Prostate gland (tissue), 2 donors: ENCODE data around the gene ACAD11.

Source experiments
- CTCF ChIP-seq, 4 experiments: fragments of 200-600 bp in 2 of 4; fragments of 450-650 bp in 2 of 4; sonication (generic) in 2 of 4; IDR thresholded peaks; 1 replicate in 3 of 4; 2 replicates in 1 of 4; pipeline ENCODE4 v1.5.1; 2016 to 2019; ENCODE audit warnings: antibody characterized with exemption in 4 of 4, mild to moderate bottlenecking in 2 of 4, moderate library complexity in 2 of 4
- POLR2AphosphoS5 ChIP-seq: sonication (generic); formaldehyde crosslinking; IDR thresholded peaks from one replicate; pipeline ENCODE4 v1.6.1; 2017; ENCODE audit warnings: antibody characterized with exemption

DNA sequence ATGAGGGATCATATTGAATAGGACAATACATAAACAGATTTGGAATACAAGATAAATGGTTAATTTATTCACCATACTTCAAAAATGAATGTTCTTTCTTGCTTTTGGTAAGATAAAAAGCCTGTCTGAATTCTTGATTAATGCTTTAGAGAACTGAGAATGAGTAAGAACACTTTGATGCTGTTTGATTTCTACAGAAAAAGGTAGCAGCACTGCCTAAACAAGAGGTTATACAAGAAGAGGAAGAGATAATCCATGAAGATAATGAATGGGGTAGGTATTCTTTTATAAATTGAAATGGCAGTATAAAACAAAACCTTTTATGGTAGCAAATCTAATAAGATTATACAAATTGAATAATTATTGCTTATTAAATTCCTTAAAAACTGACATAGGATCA, 15.8 kb upstream of the ACAD11 start:
- TF ChIP-seq POLR2AphosphoS5 (no peak), CTCF (IDR thresholded peaks at IDR 0.05) (no peak)
